Hematopoietic multipotent progenitor cell (in vitro differentiated cells): ENCODE data around the gene CHID1. TPM values are rescaled to one million over a fixed set of nuclear protein-coding genes. Genes with fewer than 3 reads are reported as not detected.

ENCODE experiments used
- DNase-seq, 3 donors: peaks; one replicate each; pipeline ENCODE4 v3.0.0-alpha.2; 2011 to 2015; ENCODE audit warnings: low read depth in 2 of 3, low spot score in 2 of 3
- total RNA-seq: library from RNA; depleted of rRNA; stranded (reverse); fragments of >200 nt; gene quantifications from one replicate; pipeline ENCODE4 v1.2.3, GENCODE V29; 2012

Gene CHID1
- total RNA-seq = 36.1 TPM

DNA sequence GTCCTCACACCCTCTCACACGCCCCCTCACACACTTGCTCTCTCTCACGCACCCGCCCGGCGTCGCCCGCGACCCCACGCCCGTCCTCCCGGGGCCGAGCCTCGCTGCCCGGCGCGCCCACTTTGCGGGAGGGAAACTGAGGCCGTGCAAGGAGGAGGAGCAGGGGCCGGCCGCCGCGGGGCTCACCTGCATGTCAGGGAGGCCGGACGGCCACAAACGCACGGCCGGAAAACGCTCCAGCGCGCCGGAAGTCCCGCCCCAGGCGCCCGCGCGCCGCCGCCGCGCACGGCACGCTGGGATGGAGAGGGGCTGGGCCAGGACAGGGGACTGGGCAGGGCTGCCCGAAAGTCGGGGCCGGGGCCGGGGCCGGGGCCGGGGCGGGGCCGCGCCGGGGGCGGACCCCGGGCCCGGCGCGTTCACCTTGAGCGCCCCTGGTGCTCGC, at the start of gene CHID1:
TSS of gene CHID1 (minus strand) at position 222 of the 442 bp plus-strand sequence. CDS start 5,994 bp downstream, outside the sequence.
- DNase-seq = peak; percentile 58 to 85 (median 81)

- no peak for DNase-seq
These were observed 49.0 kb upstream of the CHID1 start for GRCh38 chr11:959608-960007.

DNA sequence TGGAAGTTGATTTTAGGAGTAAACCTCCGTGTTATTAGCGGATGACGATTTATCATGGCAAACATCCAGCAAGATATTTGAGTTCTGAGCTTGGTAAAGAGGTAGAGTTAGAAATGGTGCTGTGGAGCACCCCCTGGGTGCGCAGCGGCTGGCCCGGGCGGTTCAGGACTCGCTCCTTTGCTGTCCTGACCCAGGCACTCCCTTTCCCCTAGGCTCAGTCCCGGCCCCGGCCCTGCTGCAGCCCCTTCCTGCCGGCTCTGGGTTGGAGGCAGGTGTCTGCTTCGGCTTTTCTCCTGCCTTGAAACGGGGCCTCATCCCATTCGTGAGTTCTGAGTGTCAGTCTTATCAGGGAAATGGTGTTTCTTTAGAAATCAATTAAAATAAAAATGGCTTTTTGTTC, 48.4 kb upstream of the CHID1 start:
- DNase-seq = no peak

GRCh38 chr11:958101-958500, 47.5 kb upstream of the CHID1 start:
- no peak for DNase-seq

- DNase-seq = no peak
These were observed 46.8 kb upstream of the CHID1 start for GRCh38 chr11:957212-957920.

DNA sequence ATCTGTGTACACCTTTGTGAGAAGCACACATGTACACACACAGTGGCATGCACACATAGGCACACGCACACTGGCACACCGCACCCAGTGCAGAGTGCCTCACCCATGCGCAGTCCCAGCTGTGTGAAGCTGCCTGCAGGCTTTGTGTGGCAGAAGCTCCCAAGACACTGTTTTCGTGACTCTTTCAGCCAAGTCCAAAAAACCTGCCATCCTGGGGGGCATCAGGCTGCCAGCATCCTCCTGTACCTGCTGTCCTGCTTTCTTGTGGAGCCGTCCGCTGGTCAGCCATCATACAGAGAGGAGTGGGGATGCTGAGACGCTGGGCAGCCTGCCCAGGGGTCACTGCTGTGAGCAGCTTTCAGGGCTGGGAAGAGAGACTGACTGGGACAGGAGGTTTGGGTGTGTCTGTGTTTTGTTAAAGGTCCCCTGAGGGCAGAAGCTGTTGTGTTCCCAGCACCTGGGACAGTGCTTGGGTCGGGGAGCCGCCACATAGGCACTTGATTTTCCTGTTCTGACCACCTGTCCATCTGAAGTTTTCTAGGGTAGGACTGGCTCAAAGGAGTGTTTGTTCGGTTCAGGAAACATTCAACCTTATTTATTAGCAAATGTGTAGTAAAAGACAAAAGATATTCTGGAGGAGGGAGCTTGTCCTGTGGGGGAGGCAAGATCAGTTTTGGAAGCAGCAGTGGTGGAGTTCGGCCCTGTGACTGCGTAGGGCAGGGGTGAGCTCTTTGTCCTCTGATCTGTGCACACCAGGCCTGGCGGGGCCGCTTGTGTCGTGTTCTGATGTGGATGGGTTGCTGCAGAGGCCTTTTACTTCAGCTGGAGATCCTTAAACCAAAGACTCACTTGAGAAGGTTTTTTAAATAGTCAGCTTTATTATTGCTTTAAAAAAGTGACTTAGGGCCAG, 44.8 kb upstream of the CHID1 start:
- no peak for DNase-seq

- peak in 1 of 3 donors; percentile 37 for DNase-seq
These were observed 44.0 kb upstream of the CHID1 start for GRCh38 chr11:954392-955153.

DNA sequence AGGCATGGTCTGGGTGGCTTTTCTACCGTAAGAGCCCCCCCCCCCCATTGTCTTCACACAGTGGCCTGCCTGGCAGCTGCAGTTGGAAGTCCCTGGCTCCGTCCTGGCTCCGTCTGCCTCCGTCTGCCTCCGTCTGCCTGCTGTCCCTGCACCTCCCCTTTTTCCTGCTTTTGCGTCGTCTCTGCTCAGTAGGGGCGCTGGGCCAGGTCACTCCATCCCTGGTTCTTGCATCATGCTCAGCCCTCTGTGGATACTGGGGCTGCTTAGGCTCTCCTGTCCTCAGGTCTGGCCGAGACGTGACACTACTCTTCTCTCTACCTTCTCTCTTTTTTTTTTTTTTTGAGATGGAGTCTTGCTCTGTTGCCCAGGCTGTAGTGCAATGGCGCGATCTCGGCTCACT, 42.9 kb upstream of the CHID1 start:
- DNase-seq = no peak

DNA sequence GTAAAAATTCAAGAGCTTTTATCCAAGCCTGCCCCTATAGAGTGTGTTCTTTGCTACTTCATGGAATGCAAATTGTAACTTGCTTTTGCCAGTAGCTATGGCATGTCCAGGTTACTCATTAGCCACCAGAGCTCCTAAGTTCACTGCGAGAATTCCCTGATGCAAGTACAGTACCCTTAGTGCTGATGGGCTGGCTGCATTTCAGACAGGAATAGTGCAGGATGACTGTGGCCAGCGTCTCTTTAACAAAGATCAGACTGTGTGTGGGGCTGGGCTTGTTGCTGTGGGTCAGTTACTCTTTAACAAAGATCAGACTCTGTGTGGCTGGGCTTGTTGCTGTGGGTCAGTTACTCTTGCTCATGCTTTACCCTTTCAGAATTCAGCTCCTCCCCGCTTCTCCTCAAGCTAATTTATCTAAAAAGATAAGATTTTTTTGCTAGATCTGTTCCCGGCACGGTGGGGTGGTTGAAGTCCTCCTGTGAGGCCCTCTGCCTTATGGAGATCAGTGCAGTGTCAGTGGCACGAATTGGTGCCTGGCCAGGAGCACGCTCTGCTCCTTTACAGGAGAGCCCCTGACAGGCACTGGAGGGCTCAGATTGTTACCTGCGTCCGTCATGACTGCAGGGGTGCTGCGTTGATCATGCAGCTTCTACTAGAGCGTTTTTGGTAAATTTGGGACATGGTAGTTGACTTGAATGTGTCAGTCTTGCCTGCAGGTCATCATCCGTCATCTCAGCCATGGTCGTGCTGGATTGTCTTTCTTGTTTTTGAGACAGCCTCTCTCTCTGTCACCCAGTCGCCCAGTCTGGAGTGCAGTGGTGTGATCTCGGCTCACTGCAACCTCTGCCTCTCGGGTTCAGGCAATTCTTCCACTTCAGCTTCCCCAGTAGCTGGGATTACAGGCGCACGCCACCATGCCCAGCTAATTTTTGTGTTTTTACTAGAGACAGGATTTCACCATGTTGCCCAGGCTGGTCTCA, 42.1 kb upstream of the CHID1 start:
- DNase-seq = no peak

DNA sequence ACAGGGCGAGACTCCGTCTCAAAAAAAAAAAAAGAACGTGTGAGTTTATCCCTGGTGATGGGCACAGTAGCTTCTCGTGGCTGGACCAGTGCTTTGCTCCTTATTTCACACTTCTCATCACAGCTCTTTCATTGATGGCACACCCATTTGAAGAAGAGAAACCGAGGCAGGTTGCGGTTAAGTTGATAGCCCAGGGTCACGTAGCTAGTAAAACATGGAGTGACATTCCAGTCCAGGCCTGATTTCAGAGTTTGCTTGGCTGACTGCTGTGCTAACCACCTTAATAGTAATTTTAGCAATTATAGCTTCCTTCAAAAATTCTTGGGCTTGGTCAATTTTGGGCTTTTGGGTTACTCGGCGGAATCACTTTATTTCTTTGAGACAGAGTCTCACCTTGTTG, 40.9 kb upstream of the CHID1 start:
- no peak for DNase-seq

- no peak for DNase-seq
These were observed 37.1 kb upstream of the CHID1 start for GRCh38 chr11:947744-948143.

- no peak for DNase-seq
These were observed 35.4 kb upstream of the CHID1 start for GRCh38 chr11:945986-946385.

DNA sequence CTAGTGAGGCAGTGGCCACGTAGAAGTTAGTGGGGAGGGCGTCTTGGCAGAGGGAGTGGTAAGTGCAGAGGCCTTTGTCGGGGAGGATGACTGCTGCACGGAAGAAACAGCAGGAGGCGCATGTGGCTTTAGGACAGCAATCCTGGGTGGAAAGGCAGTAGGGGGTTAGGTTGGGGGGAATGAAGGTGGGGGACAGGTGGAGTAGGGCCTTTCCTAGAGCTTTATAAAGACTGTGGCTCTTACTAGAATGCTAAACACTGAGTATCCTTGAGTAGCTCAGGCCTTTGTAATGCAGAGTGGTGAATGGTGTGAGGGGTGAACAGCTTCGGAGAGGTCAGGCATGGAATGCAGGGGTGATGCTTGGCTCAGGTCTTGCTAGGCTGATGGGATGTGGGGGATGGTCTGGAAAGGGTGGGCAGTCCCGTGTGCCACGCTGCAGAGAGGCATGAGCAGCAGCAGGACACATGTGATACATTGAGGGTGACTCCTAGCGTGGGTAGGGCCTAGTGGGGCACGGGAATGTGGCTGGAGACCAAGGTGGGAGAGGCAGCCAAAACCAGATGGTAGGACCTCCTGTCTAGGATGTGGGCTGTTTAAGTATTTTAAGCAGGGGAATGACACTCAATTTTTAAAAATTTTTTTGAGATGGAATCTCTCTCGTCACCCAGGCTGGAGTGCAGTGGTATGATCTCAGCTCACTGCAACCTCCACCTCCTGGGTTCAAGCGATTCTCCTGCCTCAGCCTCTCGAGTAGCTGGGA, 34.3 kb upstream of the CHID1 start:
- no peak for DNase-seq

DNA sequence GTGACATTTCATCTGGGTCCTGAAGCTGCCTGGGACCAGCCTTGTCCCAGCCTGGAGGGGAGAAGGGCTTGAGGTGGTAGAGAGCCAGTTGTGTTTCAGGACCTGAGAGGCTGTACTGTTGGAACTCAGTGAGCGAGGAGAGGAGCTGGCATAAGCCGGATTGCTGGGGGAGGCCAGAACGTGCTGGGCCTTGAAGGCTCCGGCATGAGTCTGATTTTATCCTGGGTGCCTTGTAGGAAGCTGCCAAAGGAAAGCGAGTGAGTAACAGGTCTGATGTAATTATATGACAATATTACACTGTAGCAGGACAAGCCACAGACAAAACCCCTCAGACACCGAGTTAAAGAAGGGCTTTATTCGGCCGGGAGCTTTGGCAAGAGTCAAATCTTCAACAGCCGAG, 32.2 kb upstream of the CHID1 start:
- no peak for DNase-seq

GRCh38 chr11:940496-941135, 30.0 kb upstream of the CHID1 start:
- peak in 2 of 3 donors; percentile 48 to 80 for DNase-seq

- DNase-seq = no peak
These were observed 27.2 kb upstream of the CHID1 start for GRCh38 chr11:937841-938261.

- no peak for DNase-seq
These were observed 25.6 kb upstream of the CHID1 start for GRCh38 chr11:936199-936598.

GRCh38 chr11:934527-934926, 23.9 kb upstream of the CHID1 start:
- no peak for DNase-seq

GRCh38 chr11:933936-934335, 23.3 kb upstream of the CHID1 start:
- no peak for DNase-seq
